Lower lobe of right lung (tissue), 2 donors: Measurements from ENCODE around the gene POP7. TPM values are rescaled to one million over a fixed set of nuclear protein-coding genes. Genes with fewer than 3 reads are reported as not detected.

Experiments
- ATAC-seq, 2 donors: fragments of 200-7000 bp; cut with Tn5 transposase; one replicate each; pipeline ENCODE4 v1.9.1; 2020 to 2022; ENCODE audit warnings: mild to moderate bottlenecking in 2 of 2, moderate library complexity in 2 of 2
- DNase-seq: peaks from one replicate; pipeline ENCODE4 v3.0.0-alpha.2; 2020
- H3K27ac ChIP-seq: fragments of 200-600 bp; one replicate; pipeline ENCODE4 v1.8.0; 2022
- H3K27me3 ChIP-seq: fragments of 200-600 bp; one replicate; pipeline ENCODE4 v1.8.0; 2022; ENCODE audit warnings: low read depth
- H3K36me3 ChIP-seq: fragments of 200-600 bp; one replicate; pipeline ENCODE4 v1.8.0; 2022; ENCODE audit warnings: mild to moderate bottlenecking
- H3K4me1 ChIP-seq: fragments of 200-600 bp; one replicate; pipeline ENCODE4 v1.8.0; 2022
- H3K4me3 ChIP-seq: fragments of 200-600 bp; one replicate; pipeline ENCODE4 v1.8.0; 2022; ENCODE audit warnings: mild to moderate bottlenecking
- H3K9me3 ChIP-seq: fragments of 200-600 bp; one replicate; pipeline ENCODE4 v1.8.0; 2022
- CTCF ChIP-seq: fragments of 200-600 bp; IDR thresholded peaks from one replicate; pipeline ENCODE4 v1.8.0; 2022; ENCODE audit warnings: antibody characterized with exemption, mild to moderate bottlenecking
- intact Hi-C: fragments of 100-400 bp; cut with DNase I; formaldehyde crosslinking; loops from one replicate; pipeline ENCODE4 v1.11.0; 2022
- total RNA-seq: library from RNA; stranded (reverse); fragmentation: NEBNext Ultra II Directional; extraction: Animal tissue kit (Norgen Biotek cat#: 25700); gene quantifications from one replicate; pipeline ENCODE4 v1.2.1, GENCODE V29; 2021
- donor health status: DM: no; HTN: yes; CAD: no; lungs with severe emphysema.

POP7 gene
- total RNA-seq, 1 donor from 2014 or later: 21.5 TPM

GRCh38 chr7:100670074-100670473, 35.8 kb upstream of the POP7 start:
- TF ChIP-seq CTCF: no peak
- intact Hi-C loops: no loop called here
- Histone ChIP-seq H3K36me3 (no peaks in the 10 kb centered on the region), H3K9me3 (no peaks in the 10 kb centered on the region), H3K4me3 (no peak overlapping the region), H3K27me3 (no peaks in the 10 kb centered on the region), H3K4me1 (peaks cover 5% of the 10 kb centered on the region), H3K27ac (no peak overlapping the region)
- DNase-seq (no peak), ATAC-seq (no peak)

- Histone ChIP-seq H3K36me3 (peaks cover 5% of the 10 kb centered on the region), H3K4me1 (peaks cover 16% of the 10 kb centered on the region), H3K27me3 (no peaks in the 10 kb centered on the region), H3K27ac (no peak overlapping the region), H3K4me3 (no peak overlapping the region), H3K9me3 (no peaks in the 10 kb centered on the region)
- DNase-seq: no peak
- intact Hi-C loops: no loop called here
- TF ChIP-seq CTCF: no peak
- no peak for ATAC-seq
These were observed 34.3 kb upstream of the POP7 start for GRCh38 chr7:100671353-100672327.

- Histone ChIP-seq H3K9me3 (no peaks in the 10 kb centered on the region), H3K4me3 (peak within 1 kb of the TSS; percentile 95), H3K36me3 (peaks cover 22% of the 10 kb centered on the region), H3K4me1 (peaks cover 20% of the 10 kb centered on the region), H3K27ac (peak within 1 kb of the TSS; percentile 98), H3K27me3 (no peaks in the 10 kb centered on the region)
- ATAC-seq (peak; percentile 91 to 94), DNase-seq (peak; percentile 99)
- TF ChIP-seq CTCF: no peak
- intact Hi-C loops: no loop called here
These were observed 32.5 kb upstream of the POP7 start, which contains the start of gene GNB2 for GRCh38 chr7:100673302-100673941. Gene GNB2 (plus strand): TSS chr7:100673740. CDS start chr7:100676266, 2,526 bp downstream.

GRCh38 chr7:100673942-100674410, 31.9 kb upstream of the POP7 start:
- H3K4me3 ChIP-seq: peak overlapping the region; percentile 95
- no peak for TF ChIP-seq CTCF
- no peaks in the 10 kb centered on the region for H3K27me3 ChIP-seq
- ATAC-seq (peak in 1 of 2 donors; percentile 7), DNase-seq (peak; percentile 78)
- intact Hi-C loops: no loop called here
- peaks cover 24% of the 10 kb centered on the region for H3K4me1 ChIP-seq
- H3K36me3 ChIP-seq: peaks cover 28% of the 10 kb centered on the region
- no peaks in the 10 kb centered on the region for H3K9me3 ChIP-seq
- peak overlapping the region; percentile 98 for H3K27ac ChIP-seq

GRCh38 chr7:100674411-100675104, 31.4 kb upstream of the POP7 start:
- Histone ChIP-seq H3K4me3 (peak overlapping the region; percentile 95), H3K9me3 (no peaks in the 10 kb centered on the region), H3K27me3 (no peaks in the 10 kb centered on the region), H3K4me1 (peaks cover 28% of the 10 kb centered on the region), H3K36me3 (peaks cover 34% of the 10 kb centered on the region), H3K27ac (peak overlapping the region; percentile 98)
- TF ChIP-seq CTCF: no peak
- ATAC-seq: peak in 1 of 2 donors; percentile 3
- DNase-seq: peak; percentile 76
- intact Hi-C loops: no loop called here
